NCI-H526 (cell line): ENCODE measurements around the gene ARHGAP8.
"Not testable (repeated sequence)": the region's sequence is repeated elsewhere in the genome, so short reads cannot be mapped to it uniquely, and the experiment has no call there.

Experiments
- DNase-seq, 2 experiments: peaks; one replicate each; lab custom pipeline; 2025; lab: John Stamatoyannopoulos, UW

The ARHGAP8 gene

DNA sequence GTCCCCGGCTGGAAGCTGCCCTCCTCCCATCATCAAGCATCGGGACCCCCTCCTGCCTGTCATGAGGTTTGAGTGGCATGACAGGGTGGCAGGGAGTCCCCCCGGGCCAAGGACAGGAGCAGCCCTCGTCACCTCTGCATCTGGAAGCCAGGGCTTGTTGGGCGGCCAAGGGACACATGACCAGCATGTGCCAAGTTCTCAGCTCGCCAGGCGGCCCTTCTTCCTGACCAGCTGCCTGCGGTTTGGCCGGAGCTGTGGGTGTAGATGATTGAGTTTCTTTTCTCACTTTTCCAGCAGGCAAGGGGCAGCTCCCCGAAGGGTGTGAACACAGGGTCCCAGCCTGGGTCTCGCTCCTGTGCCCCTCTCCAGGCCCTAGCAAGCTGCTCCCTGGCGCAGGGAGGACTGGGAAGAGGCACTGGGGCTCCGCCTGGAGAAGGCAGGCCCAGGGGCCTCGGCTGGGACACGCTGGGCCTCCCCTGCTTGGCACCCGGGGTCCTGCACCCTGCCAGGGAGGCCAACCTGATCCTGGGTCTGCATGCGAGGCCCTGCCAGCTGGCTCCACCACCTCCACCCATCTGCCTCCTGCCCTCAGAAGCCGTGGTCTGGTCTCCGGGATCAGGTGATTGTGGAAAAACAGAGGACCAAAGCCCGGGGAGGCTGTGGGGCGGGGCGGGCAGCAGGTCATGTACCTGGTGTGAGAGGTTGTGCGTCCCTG is 13.4 kb downstream of the ARHGAP8 start:
- DNase-seq, result no peak

DNA sequence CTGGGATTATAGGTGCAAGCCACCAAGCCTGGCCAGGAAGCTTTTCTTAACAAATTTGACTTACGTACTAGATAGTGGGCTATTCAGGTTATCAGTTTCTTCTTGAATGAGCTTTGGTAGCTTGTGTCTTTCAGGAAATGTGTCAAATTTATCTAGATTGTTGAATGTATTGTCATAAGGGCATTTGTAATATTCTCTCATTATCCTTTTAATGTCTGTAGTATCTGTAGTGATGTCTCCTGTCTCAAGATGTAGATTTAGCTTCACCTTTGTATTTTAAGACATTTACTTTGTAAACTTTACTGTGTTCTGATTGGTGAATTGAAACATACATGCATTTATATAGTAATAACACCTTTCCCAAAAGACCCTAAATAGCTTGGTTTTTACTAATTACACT is 20.7 kb downstream of the ARHGAP8 start:
- DNase-seq, result no peak

DNA sequence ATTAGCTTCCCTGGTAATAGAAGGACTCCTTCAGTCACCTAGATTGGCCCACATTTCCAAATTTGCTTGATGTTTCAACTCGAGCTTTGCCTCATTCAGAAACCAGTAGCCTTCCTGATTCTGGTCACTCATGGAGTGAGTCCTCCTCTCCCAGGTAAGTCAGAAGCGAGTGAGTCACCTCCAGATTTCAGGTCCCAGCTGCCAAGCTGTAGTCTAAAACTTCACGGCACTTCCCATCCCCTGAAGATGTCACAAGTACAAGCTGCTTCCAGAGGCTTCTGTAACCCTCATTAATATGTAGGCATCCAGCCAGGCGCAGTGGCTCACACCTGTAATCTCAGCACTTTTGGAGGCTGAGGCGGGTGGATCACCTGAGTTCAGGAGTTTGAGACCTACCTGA is 23.5 kb downstream of the ARHGAP8 start:
- DNase-seq, result no peak

DNA sequence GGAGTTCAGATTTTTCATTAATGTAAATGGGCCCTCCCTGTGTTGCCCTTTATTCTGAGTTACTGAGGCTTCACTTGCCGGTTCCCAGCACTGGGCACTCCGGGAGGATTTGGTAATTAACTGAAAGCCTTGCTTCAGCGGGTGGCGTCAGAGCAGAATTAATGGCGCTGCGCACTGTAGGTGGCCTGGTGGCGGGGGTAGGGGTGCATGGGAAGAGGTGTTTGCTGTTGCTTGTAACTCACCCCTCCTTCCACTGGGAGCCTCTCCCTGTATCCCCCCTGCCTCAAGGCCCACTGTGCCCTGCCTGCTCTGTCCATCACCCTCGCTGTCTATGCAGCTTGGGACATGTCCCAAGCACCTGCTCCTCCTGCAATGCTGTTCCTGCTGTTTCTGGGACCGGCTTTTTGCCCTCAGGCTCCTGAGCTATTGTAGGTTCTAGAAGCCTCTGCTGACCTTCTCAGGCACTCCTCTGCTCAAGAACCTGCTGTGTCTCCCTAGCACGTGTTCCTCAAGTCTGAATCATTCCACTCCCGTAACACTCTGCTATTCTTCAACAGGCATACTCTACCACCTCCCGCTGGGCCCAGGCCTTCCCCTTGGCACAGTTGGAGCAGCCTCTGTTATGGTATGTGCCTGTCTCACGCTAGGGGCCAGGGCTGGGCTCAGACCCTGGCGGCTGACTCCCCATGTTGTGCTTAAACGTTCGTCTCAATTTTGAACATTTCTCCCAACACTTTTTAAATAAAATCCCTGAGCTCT is 24.4 kb downstream of the ARHGAP8 start:
- DNase-seq, result peak in 1 of 2 experiments; percentile 17

DNA sequence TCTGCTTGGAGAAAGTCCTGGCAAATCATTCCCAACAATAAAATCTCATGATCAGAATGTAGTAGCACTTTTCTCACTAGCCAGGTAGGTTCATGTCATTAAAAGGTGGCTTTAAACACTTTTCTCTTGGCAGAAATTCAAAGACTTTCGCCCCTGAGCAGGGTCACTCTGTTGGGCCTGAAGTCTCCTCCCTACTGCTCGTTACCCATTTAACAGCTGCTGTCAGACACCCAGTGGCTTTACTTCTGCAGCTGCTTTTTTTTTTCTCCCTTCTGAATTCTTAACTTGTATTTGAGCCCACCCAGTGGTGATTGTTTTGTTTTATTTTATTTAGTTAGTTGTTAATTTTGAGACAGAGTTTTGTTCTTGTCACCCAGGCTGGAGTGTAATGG is 25.0 kb downstream of the ARHGAP8 start:
- DNase-seq, result no peak

DNA sequence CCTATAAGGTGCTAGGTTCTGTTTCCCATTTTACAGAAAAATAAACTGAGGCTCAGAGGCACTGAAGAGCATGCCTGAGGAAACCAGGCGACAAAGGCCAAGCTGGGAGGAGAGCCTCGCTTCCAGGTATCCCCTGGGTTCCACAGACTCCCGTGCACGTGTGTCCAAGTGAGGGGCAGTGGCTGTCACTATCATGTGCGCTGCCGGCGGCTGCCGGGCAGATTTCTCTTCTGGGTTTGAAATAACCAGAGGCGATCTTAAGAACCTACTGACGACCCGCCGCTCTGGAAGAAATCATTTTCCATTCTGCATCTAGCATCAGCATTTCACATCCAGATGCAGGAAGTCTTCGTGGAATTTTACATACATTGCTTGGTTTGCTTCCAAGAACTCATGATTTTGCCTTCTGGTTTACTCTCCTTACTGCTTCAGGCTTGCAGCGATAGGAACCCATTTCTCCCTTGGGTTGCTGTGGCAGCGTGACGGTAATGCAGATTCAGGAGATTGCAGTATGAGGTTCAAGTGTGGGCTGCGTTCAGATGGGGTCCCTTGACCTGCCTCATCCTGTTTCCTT is 28.6 kb downstream of the ARHGAP8 start:
- DNase-seq, result no peak

DNA sequence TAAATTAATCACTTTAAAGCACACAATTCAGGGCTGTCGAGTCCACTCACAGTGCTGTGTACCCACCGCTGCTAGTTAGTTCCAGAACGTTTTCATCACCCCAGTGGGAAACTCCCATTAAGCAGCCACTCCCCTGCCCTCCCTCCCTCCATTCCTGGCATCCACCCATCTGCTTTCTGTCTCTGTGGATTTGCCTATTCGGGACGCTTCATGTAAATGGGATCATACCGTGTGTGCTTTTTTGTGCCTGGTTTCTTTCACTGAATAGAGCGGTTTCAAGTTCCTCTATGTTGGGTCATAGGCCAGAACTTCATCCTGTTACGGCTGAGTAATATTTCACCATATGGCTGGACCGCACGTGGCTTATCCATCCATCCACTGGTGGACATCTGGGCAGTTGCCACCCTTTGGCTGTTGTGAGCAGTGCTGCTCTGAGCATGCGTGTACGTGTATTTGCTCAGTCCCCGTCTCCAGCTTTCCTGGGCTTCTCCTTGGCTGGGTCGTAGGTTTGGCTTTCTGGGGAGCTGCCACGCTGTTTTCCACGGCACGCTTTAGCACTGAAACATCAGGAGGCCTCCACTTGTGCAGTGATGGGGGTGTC is 30.1 kb downstream of the ARHGAP8 start:
- peak; percentile 71 to 86 for DNase-seq

DNA sequence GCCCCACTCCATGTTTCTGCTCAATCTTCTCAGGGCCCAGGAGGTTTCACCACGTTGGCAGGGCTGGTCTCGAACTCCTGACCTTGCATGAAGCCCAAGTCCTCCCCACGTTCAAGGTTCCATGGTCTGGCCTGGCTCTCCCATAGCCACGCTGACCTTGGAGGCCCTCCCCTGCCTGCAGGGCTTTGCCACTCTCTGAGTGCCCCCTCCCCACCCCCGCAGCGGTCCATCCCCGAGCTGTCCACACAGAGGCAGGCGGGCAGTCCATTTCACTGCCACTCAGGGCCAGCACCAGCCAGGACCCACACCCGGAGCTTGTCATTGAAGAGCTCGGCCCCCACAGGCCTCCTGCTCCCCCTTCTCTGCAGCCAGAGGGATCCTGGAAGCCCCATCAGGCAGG is 30.7 kb downstream of the ARHGAP8 start:
- DNase-seq, result no peak

DNA sequence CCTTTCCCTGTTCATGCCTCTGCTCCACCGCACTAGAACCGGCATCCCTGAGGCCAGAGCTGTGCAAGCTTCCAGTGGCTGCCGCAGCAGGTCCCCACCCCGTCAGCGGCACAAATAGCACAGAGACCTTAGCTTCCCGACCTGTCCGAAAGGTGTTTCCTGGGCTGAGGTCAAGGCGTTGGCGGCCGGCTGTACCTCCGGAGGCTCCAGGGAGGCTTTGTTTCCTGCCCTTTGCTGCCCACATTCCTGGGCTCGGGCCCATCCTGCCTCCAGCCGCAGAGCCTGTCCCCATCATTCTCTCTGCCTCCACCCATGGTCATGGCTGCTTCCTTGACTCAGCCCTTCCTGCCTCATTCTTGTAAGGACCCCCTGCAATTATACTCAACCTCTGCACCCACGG is 31.2 kb downstream of the ARHGAP8 start:
- DNase-seq, result no peak

DNA sequence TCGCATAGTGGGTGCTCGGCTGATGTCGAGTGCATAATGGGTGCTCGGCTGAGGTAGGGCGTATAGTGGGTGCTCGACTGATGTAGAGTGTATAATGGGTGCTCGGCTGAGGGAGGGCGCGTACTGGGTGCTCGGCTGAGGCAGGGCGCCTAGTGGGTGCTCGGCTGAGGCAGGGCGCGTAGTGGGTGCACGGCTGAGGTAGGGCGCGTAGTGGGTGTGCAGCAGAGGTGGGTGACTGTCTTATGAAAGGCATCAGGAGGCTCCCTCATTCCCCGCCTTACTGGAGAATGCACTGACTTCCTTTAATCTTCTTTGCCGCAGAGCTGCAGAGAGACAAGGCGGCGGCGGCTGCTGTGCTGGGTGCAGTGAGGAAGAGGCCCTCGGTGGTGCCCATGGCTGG is 33.8 kb downstream of the ARHGAP8 start:
- DNase-seq, result no peak

DNA sequence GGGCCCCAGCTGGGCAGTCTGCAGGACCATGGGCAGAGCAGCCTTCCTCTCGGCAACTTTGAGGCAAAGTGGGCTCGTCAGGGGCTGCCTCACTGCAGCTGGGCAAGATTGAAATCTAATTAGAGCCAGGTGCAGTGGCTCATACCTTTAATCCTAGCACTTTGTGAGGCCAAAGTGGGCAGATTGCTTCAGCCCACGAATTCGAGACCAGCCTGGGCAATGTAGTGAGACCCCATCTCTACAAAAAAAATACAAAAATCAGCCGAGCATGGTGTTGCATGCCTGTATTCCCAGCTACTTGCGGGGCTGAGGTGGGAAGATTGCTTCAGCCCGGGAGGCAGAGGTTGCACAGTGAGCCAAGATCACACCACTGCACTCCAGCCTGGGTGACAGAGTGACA is 34.2 kb downstream of the ARHGAP8 start:
- DNase-seq, result no peak

DNA sequence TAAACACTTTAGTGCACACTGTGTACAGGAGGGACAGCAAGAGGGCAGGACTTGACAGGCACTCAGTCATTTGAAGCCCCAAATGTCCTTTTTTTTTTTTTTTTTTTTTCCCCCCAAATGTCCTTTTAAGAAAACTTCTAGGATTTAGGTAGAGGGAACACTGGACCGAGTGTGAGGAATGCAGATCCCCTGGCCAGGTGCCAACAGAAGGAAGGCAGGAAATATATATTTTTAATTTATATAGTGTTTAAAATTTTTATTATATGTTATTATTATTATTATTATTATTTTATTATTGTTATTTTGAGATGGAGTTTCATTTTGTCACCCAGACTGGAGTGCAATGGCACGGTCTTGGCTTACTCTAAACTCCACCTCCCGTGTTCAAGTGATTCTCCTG is 35.5 kb downstream of the ARHGAP8 start:
- DNase-seq, result no peak

DNA sequence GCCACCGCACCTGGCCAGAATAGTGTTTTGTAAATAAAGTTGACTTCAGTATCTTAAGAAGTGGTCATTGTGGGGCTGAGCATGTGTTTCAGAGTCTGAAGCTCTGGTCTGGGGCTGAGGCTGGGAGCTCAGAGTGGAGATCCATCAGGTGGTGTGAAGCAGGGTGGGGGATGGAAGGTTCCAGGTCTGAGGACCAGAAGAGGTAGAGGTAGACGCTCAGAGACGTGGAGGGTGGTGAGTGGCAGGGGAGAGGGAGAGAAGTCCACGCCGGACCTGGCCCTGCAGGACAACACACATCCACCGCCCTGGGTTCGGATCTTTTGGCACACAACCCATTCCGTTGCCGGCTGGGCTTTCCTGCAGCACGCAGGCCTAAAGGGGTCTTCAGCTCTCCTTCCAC is 40.7 kb downstream of the ARHGAP8 start:
- DNase-seq, result no peak

DNA sequence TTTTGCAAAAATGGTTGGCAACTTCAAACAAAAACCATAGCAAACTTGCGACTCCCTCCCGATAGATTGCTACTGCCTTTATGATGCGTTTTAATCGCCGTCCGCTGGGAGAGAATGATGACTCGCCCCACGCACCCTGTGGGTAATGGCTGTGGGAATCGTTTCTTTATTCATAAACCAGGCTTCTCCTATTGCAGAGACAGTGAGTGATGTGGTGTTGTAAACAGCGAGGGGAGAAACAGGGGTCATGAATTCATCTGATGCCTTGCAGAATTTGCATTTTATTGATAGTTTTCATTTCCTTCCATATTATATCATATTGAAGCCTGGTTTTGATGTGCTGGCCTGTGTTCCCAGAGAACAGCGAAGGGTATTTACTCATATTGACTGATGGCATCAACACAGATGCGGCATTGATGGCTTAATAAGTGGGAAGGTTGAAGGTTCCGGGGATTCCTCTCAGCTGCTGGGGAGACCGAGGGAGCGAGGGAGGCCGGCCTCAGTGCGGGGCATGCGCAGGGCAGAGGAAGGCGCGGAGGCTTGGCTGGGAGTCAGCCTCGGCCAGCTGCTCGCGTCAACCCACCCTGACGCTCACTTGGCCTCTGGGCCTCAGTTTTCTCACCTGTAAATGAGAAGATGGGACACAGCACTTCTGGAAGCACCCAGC is 41.3 kb downstream of the ARHGAP8 start:
- no peak for DNase-seq

DNA sequence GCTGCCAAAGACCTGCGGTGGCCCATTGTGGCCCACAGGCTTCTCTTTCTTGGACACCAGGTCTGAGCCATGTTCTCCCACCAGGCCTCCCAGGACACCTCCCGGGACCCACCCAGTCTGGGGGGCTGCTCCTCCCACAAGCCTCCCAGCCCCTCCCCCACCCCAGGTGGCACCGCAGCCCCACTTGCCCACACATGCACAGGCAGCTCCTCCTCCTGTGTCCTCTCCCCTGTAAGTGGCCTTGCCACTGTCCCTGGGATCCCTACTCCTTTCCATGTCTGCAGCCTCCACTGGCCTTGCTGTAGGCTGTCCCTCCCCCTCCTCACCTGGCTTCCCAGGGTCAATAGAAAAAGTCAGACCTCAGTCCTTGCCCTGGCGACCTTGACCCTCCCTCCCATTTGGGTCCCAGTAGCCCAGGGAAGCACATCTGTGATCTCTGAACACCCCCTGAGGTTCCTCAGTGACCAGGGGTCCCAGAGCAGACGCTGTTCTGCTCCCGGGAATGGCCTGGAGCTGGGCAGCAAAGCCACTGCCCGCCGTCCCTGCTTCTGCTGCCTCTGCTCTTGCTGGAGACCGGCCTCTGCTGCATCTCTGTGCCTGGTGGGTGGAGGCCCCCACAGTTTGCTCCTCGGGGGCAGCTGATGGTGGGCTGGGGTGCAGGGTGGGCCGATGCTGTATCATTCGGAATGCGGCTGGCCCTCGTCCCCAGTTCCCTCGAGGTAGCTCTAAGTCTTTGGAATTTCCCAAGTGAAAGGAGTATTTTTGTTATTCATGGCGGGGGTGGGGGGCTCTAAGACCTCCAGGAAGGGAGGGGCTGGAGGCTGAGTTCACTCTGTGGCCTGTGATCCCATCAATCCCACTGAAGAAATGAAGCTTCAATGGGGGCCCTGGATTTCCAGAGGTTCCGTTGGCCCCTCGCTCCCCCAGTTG is 43.6 kb downstream of the ARHGAP8 start:
- DNase-seq, result no peak

DNA sequence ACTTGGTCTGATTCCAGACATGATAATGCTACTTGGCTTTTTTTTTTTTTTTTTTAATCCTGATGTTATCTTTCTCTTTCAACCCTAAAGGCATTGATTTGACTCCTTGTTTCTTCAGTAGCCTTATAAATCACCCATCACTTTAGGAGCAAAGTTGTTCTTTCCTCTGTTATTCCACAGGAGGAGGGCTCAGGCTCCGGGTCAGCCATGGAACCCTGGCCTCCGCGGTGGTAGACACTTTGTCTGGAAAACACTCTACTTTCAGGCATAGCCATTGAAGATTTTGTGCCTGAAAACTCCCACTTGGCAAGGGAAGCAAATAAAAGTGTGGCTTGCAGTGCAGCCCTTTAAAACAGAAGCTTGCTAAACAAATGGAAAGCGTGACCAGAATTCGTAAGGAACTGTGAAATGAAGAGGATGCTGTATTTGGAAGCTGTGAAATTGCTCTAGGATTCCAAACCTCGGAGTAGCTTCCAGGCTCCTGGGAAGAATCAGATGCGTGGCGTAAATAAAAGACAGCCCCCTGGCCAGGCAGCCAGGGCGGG is 44.9 kb downstream of the ARHGAP8 start:
- no peak for DNase-seq

DNA sequence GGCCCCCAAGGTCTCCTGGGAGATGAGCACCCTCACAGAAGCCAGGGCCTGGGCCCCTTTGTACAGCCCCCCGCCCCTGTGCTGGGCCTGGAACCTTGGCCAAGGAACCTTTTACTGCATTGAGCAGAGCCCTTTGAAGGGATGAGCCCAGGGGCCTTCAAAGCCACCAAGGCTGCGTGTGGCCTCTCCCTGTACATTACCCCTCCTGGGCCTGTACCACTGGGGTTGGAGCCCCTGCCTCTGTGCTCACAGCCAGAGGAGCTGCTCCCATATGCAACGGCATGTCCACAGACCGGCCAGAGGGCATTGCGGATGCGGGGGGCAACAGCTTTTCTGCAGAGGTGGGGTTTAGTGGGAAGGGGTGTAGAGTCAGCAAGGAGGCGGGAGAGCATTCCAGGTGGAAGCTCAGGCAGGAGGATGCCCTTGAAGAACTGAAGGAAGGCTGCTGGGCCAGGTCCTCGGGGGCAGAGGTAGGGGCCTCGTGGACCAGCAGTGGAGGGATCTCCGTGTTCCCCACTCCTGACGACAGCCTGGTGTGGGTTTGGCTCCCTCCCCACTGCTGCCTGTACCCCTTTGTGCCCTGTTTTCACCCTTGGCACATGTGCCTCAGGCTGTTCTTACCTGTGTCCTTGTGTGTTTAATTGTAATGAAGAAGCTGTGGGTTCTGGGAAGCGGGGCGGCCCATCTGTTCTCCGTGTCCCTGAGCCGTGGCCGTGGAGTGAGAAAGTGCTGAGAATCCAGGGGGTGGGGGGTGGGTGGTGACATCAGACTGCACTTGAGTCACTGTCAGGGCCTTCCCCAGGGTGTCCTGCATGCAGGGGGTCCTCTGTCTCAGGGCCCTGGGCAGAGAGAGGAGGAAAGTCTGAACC is 46.9 kb downstream of the ARHGAP8 start:
- DNase-seq, result no peak

DNA sequence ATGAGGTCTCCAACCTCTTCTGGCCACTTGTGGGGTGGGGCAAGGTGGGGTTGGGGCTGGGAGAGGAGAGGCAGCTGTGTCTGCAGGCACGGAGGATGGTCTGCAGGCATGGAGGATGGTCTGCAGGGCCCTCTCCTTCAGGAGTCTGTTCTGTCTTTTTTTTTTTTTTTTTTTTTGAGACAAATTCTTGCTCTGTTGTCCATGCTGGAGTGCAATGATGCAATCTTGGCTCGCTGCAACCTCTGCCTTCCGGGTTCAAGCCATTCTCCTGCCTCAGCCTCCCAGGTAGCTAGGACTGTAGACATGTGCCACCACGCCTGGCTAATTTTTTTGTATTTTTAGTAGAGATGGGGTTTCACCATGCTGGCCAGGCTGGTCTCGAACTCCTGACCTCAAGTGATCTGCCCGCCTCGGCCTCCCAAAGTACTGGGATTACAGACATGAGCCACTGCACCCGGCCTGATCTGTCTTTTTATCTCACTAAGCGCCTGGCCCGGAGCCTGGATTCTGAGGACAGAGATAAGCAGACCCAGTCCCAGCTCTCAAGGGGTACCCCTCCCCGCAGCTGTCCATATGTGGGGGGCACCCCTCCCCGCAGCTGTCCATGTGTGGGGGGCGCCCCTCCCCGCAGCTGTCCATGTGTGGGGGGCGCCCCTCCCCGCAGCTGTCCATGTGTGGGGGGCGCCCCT is 47.7 kb downstream of the ARHGAP8 start:
- DNase-seq, result not testable (repeated sequence)

DNA sequence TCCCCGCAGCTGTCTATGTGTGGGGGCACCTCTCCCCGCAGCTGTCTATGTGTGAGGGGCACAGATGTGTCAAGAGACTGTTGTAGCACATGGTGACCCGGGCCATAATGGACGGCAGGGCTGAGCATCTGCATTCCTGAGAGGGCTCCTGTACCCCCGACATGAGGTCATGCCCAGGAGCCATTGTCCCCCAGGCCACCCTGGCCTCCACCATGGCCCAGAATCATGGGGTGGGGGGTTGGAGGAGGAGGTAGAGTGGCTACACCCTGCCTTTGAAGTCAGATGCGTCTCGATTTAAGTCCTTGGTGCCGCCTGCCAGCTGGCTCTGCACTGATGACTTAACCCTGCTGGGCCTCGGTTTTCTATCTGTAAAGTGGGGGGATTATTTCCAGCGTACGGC is 49.1 kb downstream of the ARHGAP8 start:
- no peak for DNase-seq
